A549 (cell line): ENCODE measurements around the gene PTPRD.

Experiments
- CBX8 ChIP-seq: fragments of 200-600 bp; sonication (generic); IDR thresholded peaks from 2 replicates; pipeline ENCODE4 v1.6.1; 2016
- CTCF ChIP-seq: fragments of >200 bp; sonication (Bioruptor Twin); formaldehyde crosslinking; IDR thresholded peaks from 3 replicates; pipeline ENCODE4 v1.5.1; 2016
- EP300 ChIP-seq, 2 experiments: fragments of >200 bp; sonication (Bioruptor Twin); formaldehyde crosslinking; IDR thresholded peaks; 2 replicates in 1 of 2; 3 replicates in 1 of 2; pipeline ENCODE4 v1.6.1; 2016 to 2017
- FOSL2 ChIP-seq, 2 experiments: fragments of 450-650 bp in 1 of 2; fragments of >200 bp in 1 of 2; sonication (Bioruptor Twin) in 1 of 2; formaldehyde crosslinking; IDR thresholded peaks; 2 replicates each; pipeline versions ENCODE4 v1.5.0 to v1.6.1; 2016 to 2020; ENCODE audit warnings: mild to moderate bottlenecking in 1 of 2, moderate library complexity in 1 of 2
- KDM1A ChIP-seq: fragments of 200-600 bp; sonication (generic); IDR thresholded peaks from 2 replicates; pipeline ENCODE4 v1.6.1; 2016; ENCODE audit warnings: low read depth, mild to moderate bottlenecking
- MAFK ChIP-seq: fragments of 450-650 bp; IDR thresholded peaks from 2 replicates; pipeline ENCODE4 v1.6.1; 2014; ENCODE audit not compliant: partially characterized antibody
- RAD21 ChIP-seq, 2 experiments: fragments of >200 bp in 1 of 2; sonication (Bioruptor Twin) in 1 of 2; formaldehyde crosslinking in 1 of 2; IDR thresholded peaks in 1 of 2; conservative IDR thresholded peaks in 1 of 2; 2 replicates in 1 of 2; 3 replicates in 1 of 2; pipeline ENCODE4 v1.6.1; 2012 to 2018; ENCODE audit warnings: inconsistent platforms in 1 of 2
- SMC3 ChIP-seq: fragments of >200 bp; sonication (Bioruptor Twin); formaldehyde crosslinking; IDR thresholded peaks from 3 replicates; pipeline ENCODE4 v1.6.1; 2018; ENCODE audit warnings: inconsistent platforms

GRCh38 chr9:8278048-8278447 is 2334.8 kb downstream of the PTPRD start:
- TF ChIP-seq CTCF: no peak
- no peak for TF ChIP-seq EP300 (IDR thresholded peaks at IDR 0.05)
- TF ChIP-seq FOSL2 (IDR thresholded peaks at IDR 0.05): no peak
- no peak for TF ChIP-seq FOSL2 (CRISPR knock-in tag; IDR thresholded peaks at IDR 0.05)
- TF ChIP-seq KDM1A: no peak
- TF ChIP-seq MAFK: no peak
- no peak for TF ChIP-seq RAD21 (conservative IDR thresholded peaks at IDR 0.05 in 1 of 2, IDR thresholded peaks at IDR 0.05 in 1 of 2)
- no peak for TF ChIP-seq CBX8
- no peak for TF ChIP-seq SMC3
